ENCODE results near the gene GALNT14.

DNA sequence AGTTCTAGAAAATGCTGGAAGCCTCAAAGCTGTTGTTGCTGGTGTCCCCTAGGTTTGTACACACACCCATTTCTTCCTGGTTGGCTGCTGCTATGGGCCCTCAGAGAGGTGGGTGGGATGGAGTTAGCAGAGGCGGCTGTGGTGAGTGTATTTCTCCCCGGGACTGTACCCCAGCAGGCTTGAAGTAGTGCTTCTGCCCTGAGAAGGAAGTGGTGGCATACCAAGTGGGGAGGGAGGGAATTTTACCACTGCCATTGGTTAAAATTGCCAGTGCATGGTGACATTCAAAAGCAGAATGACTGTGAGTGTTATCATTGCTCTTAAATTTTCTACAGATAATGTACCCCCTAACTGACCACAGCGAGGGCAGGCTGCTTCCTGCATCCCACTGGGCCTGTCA, 205.4 kb downstream of the GALNT14 start:
- TF ChIP-seq, protein P1, sequence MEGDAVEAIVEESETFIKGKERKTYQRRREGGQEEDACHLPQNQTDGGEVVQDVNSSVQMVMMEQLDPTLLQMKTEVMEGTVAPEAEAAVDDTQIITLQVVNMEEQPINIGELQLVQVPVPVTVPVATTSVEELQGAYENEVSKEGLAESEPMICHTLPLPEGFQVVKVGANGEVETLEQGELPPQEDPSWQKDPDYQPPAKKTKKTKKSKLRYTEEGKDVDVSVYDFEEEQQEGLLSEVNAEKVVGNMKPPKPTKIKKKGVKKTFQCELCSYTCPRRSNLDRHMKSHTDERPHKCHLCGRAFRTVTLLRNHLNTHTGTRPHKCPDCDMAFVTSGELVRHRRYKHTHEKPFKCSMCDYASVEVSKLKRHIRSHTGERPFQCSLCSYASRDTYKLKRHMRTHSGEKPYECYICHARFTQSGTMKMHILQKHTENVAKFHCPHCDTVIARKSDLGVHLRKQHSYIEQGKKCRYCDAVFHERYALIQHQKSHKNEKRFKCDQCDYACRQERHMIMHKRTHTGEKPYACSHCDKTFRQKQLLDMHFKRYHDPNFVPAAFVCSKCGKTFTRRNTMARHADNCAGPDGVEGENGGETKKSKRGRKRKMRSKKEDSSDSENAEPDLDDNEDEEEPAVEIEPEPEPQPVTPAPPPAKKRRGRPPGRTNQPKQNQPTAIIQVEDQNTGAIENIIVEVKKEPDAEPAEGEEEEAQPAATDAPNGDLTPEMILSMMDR (IDR thresholded peaks at IDR 0.05) = no peak
- TF ChIP-seq POLR2A (IDR thresholded peaks at IDR 0.05) = no peak

Data from ovary (tissue), 3 donors.